ENCODE data around the gene RAD51B.

RAD51B gene

DNA sequence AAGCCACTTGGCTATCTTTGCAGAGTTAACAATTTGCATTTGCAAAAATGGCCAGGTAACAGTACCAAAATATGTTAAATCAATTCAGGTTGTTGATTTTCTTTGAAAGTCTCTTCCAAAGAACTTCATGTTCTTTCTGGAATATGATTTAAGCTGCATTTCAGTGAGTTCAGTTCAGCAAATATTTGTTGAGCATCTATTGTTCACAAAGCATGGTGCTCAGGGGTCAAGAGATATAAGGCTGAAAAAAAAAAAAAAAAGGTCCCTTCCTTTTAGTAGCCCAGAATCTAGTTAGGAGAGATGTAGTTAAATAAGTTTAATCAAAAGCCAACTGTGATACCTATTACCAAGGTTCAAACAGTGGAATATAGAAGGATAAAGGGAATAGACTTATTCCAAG is 656.2 kb downstream of the RAD51B start:
- TF ChIP-seq, protein P1, sequence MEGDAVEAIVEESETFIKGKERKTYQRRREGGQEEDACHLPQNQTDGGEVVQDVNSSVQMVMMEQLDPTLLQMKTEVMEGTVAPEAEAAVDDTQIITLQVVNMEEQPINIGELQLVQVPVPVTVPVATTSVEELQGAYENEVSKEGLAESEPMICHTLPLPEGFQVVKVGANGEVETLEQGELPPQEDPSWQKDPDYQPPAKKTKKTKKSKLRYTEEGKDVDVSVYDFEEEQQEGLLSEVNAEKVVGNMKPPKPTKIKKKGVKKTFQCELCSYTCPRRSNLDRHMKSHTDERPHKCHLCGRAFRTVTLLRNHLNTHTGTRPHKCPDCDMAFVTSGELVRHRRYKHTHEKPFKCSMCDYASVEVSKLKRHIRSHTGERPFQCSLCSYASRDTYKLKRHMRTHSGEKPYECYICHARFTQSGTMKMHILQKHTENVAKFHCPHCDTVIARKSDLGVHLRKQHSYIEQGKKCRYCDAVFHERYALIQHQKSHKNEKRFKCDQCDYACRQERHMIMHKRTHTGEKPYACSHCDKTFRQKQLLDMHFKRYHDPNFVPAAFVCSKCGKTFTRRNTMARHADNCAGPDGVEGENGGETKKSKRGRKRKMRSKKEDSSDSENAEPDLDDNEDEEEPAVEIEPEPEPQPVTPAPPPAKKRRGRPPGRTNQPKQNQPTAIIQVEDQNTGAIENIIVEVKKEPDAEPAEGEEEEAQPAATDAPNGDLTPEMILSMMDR (conservative IDR thresholded peaks at IDR 0.05; ENCODE audit: low read depth) = no peak
- CTCF ChIA-PET = interaction anchor here (0.6 kb wide), 2 partner anchors 8 to 30 kb away, joined by 3 to 5 read pairs; no protein-coding TSS in a partner anchor
- no peak for DNase-seq (ENCODE audit: low spot score)
- no peak overlapping the region for H3K27ac ChIP-seq
- POLR2A ChIA-PET (ENCODE audit: low non-redundant PET) = interaction anchor here (0.9 kb wide), 1 partner anchor 316 kb away, joined by 4 read pairs; no protein-coding TSS in a partner anchor

DNA sequence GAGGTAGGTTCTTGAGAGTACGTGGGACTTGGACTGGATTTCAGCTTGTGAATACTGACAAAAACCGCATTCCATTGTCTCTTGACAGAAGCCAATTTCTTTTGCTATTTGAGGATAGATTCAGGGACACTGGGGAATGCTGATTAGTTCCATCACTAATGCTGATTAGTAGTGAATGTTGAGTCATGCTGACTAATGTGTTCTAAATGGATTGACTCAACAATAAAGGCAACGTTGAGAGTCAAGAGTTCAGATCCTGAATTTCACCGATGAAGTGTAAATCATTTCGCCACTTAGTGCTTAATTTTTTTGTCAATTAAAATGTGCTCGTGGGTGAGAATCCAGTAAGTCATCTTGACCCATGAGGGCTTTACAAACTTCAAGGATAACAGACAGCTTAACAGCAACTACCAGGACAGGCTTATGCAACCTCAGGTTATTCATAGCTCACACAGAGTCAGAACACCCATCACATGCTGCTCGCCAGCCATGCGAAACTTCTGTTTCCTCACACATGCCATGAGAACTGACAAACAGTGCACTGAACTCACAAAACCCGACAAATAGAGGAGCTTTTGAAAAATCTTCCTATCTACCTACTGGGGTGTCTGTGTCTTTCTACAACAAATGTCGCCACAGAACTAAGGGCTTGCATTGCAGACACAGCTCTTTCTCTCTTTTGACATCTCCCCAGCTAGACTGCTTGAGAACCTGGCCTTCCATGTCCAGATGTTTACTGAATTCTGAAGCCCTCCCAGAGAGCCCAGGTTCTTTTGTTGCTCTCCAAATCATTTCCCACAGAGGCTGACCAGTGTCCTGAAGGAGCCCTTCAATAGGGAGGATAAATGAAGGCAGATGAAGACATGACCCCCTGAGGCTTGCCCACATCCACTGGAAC is 656.9 kb downstream of the RAD51B start:
- H3K27ac ChIP-seq = peak overlapping the region; percentile 72
- DNase-seq (ENCODE audit: low spot score) = peak; percentile 74
- ChIA-PET CTCF (interaction anchor here (0.6 to 0.8 kb wide), 3 partner anchors 9 to 312 kb away, joined by 3 to 7 read pairs (median 5); no protein-coding TSS in a partner anchor), POLR2A (ENCODE audit: low non-redundant PET) (interaction anchor here (0.9 kb wide), 1 partner anchor 315 kb away, joined by 4 read pairs; no protein-coding TSS in a partner anchor)
- TF ChIP-seq, protein P1 (conservative IDR thresholded peaks at IDR 0.05; ENCODE audit: low read depth) = no peak

DNA sequence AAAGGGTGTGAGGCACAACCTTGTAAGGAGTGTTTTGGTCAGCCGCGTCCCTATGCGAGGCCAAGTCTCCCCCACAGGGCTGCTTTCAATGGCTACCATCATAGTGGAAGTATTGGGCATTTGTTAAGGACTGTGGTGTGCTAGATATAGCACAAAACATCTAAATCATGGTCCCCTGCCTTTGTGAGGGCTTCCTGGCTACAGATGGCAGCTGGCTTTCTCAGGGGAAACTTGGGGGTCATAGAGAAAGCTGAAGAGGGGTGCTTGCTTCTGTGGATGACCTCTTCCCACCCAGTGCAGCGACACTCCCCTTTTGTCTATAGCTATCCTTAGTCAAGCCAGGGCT is 657.5 kb downstream of the RAD51B start:
- no peak for DNase-seq (ENCODE audit: low spot score)
- TF ChIP-seq, protein P1 (conservative IDR thresholded peaks at IDR 0.05; ENCODE audit: low read depth) = no peak
- POLR2A ChIA-PET (ENCODE audit: low non-redundant PET) = no interaction called here
- CTCF ChIA-PET = interaction anchor here (0.8 kb wide), 1 partner anchor 311 kb away, joined by 7 read pairs; no protein-coding TSS in a partner anchor
- H3K27ac ChIP-seq = peak overlapping the region; percentile 72

DNA sequence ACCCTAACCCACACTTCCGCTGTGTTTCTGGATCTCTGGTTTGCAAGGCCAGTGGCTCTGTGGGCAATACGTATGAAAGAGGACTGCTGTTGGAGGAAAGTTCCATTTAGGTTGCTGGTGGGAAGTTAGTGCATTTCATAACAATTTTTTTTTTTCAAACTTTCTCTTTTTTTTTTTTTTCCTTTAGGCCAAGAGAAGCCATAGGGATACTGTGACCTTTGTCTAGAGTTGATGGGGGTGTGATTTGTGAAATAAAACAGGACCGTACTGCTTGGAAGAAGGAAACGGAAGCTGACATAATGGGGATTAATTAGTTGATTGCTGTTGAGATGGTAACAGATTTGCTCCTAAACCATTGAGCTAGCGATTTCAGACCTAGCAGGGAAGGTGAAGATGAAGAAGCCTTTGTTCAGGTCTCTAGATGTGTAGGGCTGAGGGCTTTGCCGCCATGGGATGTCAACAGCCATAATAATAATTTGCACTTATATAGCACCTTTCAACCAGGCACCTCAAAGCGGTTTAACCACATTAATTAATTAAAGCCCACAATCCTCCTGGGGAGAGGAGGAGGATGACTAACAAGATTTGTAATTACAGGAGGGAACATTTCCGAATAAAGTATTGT is 658.0 kb downstream of the RAD51B start:
- H3K27ac ChIP-seq = peak overlapping the region; percentile 72
- no peak for DNase-seq (ENCODE audit: low spot score)
- POLR2A ChIA-PET (ENCODE audit: low non-redundant PET) = no interaction called here
- CTCF ChIA-PET = interaction anchor here (0.6 to 0.8 kb wide), 2 partner anchors 12 to 311 kb away, joined by 5 to 7 read pairs; no protein-coding TSS in a partner anchor
- TF ChIP-seq, protein P1 (conservative IDR thresholded peaks at IDR 0.05; ENCODE audit: low read depth) = no peak

DNA sequence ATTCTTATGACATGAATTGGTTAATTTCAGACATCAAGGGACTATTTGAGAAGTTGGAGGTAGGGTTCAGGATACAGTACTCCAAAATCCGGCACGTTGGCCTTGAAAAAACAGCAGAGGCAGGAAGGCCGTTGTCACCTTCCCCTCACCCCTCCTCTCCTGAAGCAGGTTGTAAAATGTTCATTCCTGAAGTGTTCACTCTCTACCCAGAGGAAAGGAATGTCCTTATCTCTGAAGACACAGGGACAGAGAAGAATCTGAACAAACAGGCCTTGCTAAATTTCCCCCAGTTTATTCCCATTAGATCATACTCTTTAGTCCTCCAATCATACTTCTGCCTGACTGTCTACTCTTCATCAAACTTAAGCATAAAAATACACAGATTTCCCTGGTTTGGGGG is 659.7 kb downstream of the RAD51B start:
- DNase-seq (ENCODE audit: low spot score) = no peak
- POLR2A ChIA-PET (ENCODE audit: low non-redundant PET) = no interaction called here
- no peak overlapping the region for H3K27ac ChIP-seq
- CTCF ChIA-PET = no interaction called here
- TF ChIP-seq, protein P1 (conservative IDR thresholded peaks at IDR 0.05; ENCODE audit: low read depth) = no peak

DNA sequence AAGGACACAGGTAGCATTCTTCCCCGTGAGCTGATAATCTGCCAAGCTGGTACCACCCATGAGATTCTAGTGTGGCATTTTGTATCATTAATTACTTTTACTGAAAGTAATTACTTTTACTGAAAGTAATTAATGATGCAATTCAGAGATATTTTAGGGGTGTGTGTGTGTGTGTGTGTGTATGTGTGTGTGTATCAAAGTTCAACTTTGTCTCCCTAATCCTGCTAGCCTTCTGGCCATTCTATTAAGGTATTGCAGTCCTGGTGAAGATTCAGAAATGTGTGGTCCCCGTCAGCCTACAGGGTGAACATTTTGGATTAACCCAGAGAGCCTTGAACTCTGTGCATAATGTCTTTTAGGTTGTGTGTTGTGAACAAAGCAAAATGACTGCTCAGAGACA is 662.4 kb downstream of the RAD51B start:
- ChIA-PET CTCF (interaction anchor here (0.7 kb wide), 1 partner anchor 191 kb away, joined by 4 read pairs; no protein-coding TSS in a partner anchor), POLR2A (ENCODE audit: low non-redundant PET) (no interaction called here)
- TF ChIP-seq, protein P1 (conservative IDR thresholded peaks at IDR 0.05; ENCODE audit: low read depth) = no peak
- DNase-seq (ENCODE audit: low spot score) = no peak
- no peak overlapping the region for H3K27ac ChIP-seq

All from RWPE1 (cell line).